Measurements from ENCODE around the gene PCDH10.

Gene PCDH10

DNA sequence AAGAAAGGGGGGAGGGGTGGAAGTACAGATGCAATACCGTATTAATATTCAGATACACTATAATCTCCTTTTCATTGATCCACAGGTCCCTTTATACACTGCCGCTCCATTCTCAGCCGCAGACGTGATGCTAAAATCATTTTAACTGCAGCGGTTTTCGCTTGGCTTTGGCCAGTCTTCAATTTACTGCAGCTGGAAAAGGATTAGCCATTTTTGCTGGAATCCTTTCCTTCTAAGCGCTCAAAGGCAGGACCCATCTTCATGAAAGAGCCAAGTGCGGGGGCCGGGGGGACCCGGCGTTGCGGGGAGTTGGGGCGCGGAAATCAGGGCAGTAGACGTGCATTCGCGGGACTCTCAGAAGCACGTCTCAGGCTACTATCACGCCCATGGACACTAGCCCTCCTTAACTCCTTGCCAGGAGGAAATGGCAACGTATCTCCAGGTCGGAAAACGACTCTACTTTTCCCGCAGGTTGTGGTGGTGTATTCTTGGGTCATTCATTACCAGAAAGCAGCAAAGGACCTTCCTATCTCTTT is 1.7 kb upstream of the PCDH10 start:
- no peaks in the 10 kb centered on the region for H3K9me3 ChIP-seq (ENCODE audit: insufficient read depth, low read length)
- no peaks in the 10 kb centered on the region for H3K9me2 ChIP-seq (replicated peaks; ENCODE audit: insufficient read depth, low read length)
- TF ChIP-seq, protein P1, sequence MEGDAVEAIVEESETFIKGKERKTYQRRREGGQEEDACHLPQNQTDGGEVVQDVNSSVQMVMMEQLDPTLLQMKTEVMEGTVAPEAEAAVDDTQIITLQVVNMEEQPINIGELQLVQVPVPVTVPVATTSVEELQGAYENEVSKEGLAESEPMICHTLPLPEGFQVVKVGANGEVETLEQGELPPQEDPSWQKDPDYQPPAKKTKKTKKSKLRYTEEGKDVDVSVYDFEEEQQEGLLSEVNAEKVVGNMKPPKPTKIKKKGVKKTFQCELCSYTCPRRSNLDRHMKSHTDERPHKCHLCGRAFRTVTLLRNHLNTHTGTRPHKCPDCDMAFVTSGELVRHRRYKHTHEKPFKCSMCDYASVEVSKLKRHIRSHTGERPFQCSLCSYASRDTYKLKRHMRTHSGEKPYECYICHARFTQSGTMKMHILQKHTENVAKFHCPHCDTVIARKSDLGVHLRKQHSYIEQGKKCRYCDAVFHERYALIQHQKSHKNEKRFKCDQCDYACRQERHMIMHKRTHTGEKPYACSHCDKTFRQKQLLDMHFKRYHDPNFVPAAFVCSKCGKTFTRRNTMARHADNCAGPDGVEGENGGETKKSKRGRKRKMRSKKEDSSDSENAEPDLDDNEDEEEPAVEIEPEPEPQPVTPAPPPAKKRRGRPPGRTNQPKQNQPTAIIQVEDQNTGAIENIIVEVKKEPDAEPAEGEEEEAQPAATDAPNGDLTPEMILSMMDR (IDR thresholded peaks at IDR 0.05; ENCODE audit: insufficient read depth, low read length, poor library complexity, severe bottlenecking) = no peak
- no peak for TF ChIP-seq EZH2phosphoT487 (conservative IDR thresholded peaks at IDR 0.05; ENCODE audit: low read length)
- no peak overlapping the region for H2AFZ ChIP-seq (ENCODE audit: low read depth, low read length, severe bottlenecking)
- H3K27me3 ChIP-seq (ENCODE audit: low read length) = no peaks in the 10 kb centered on the region
- H3K4me3 ChIP-seq (ENCODE audit: insufficient read depth, low read length, poor library complexity, severe bottlenecking) = no peak overlapping the region
- H3K79me2 ChIP-seq (ENCODE audit: insufficient read depth, low read length) = no peaks in the 10 kb centered on the region
- H3K9ac ChIP-seq (ENCODE audit: low read length) = no peak overlapping the region
- H3K36me3 ChIP-seq (ENCODE audit: low read length) = no peaks in the 10 kb centered on the region
- H4K20me1 ChIP-seq (ENCODE audit: low read depth, low read length) = no peaks in the 10 kb centered on the region
- H3F3A ChIP-seq (ENCODE audit: insufficient read depth) = no peaks in the 10 kb centered on the region
- no peak overlapping the region for H3K27ac ChIP-seq (ENCODE audit: low read depth, low read length)
- H3K4me2 ChIP-seq (ENCODE audit: low read depth, low read length, poor library complexity, severe bottlenecking) = no peak overlapping the region

DNA sequence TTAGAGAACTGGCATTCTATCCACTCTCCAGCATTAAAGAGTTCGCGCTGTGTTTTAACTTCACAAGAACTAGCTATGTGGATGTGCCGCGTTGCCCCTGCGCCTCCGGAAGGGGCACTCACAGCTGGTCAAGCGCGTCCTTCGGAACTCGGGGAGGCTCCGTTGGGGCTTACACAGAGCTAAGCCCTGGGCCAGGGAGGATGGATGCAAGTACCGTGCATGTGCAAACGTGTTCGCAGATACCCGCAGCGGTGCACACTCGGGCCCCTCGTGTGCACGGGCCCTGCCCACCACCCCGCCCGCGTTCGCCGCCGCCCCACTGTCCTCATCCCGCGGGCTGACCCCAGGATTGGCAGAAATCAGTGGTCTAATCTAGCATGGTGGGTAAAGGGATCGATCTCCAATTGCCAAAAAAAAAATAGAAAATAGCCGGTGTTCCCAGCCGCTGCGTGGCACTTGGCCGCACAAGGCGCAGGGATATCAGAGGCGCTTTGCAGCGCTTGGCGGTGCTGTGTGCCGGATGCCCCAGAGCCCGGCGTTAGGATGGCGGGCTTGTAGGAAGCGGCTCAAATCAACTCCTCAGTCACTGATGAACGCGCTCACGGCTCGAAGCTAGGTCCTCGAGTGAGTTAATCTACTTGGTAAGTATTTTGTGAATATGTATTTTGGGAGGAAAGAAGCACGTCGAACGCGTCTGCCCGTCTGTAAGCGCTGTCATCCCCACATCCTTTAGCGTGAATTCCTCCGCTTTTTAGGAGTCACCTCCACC is 989 bp upstream of the PCDH10 start:
- Histone ChIP-seq H3K27me3 (ENCODE audit: low read length) (no peaks in the 10 kb centered on the region), H3F3A (ENCODE audit: insufficient read depth) (no peaks in the 10 kb centered on the region), H3K9ac (ENCODE audit: low read length) (no peak overlapping the region), H3K9me2 (replicated peaks; ENCODE audit: insufficient read depth, low read length) (no peaks in the 10 kb centered on the region), H4K20me1 (ENCODE audit: low read depth, low read length) (no peaks in the 10 kb centered on the region), H3K4me2 (ENCODE audit: low read depth, low read length, poor library complexity, severe bottlenecking) (no peak overlapping the region), H3K4me3 (ENCODE audit: insufficient read depth, low read length, poor library complexity, severe bottlenecking) (no peak overlapping the region), H3K36me3 (ENCODE audit: low read length) (no peaks in the 10 kb centered on the region), H3K79me2 (ENCODE audit: insufficient read depth, low read length) (no peaks in the 10 kb centered on the region), H3K27ac (ENCODE audit: low read depth, low read length) (no peak overlapping the region), H3K9me3 (ENCODE audit: insufficient read depth, low read length) (no peaks in the 10 kb centered on the region), H2AFZ (ENCODE audit: low read depth, low read length, severe bottlenecking) (no peak overlapping the region)
- TF ChIP-seq EZH2phosphoT487 (conservative IDR thresholded peaks at IDR 0.05; ENCODE audit: low read length) = no peak
- TF ChIP-seq, protein P1 (IDR thresholded peaks at IDR 0.05; ENCODE audit: insufficient read depth, low read length, poor library complexity, severe bottlenecking) = no peak

DNA sequence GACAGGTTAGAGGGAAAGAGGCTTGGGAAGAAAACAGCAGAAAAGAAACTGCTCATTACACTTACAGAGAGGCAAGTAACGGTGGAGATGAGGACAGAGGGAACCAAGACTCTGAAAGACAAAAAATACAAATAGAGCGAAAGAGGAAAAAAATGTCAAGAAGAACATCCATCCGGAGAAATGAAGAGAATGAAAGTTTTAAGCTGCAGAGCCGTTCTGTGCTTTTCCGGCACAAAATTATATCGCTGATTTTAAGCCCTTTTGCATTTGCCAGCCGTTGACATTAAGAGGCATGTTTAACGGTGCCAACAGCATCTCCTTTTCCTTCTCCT is 236 bp downstream of the PCDH10 start:
- Histone ChIP-seq H3K9me3 (ENCODE audit: insufficient read depth, low read length) (no peaks in the 10 kb centered on the region), H3K27ac (ENCODE audit: low read depth, low read length) (no peak overlapping the region)

More for the DNA sequence above, 236 bp downstream of the PCDH10 start:
- Histone ChIP-seq H3K36me3 (ENCODE audit: low read length) (no peaks in the 10 kb centered on the region), H2AFZ (ENCODE audit: low read depth, low read length, severe bottlenecking) (no peak overlapping the region), H3K27me3 (ENCODE audit: low read length) (no peaks in the 10 kb centered on the region), H3K9ac (ENCODE audit: low read length) (no peak overlapping the region), H3K4me2 (ENCODE audit: low read depth, low read length, poor library complexity, severe bottlenecking) (no peak overlapping the region), H4K20me1 (ENCODE audit: low read depth, low read length) (no peaks in the 10 kb centered on the region), H3K4me3 (ENCODE audit: insufficient read depth, low read length, poor library complexity, severe bottlenecking) (no peak overlapping the region), H3K9me2 (replicated peaks; ENCODE audit: insufficient read depth, low read length) (no peaks in the 10 kb centered on the region), H3K79me2 (ENCODE audit: insufficient read depth, low read length) (no peaks in the 10 kb centered on the region), H3F3A (ENCODE audit: insufficient read depth) (no peaks in the 10 kb centered on the region)
- no peak for TF ChIP-seq EZH2phosphoT487 (conservative IDR thresholded peaks at IDR 0.05; ENCODE audit: low read length)
- TF ChIP-seq, protein P1 (IDR thresholded peaks at IDR 0.05; ENCODE audit: insufficient read depth, low read length, poor library complexity, severe bottlenecking) = no peak

Measured in SU-DHL-6 (cell line).